Stimulated activated memory B cell treated with anti-CD40 and anti-IgM and Interleukin-4, amounts not matched to agents 10 μg/mL and 1 μg/mL and 100 μg/mL, for 72 hours (primary cell): ENCODE results near the gene ADGRA1.

Experiments
- ATAC-seq: fragments of 150-1000 bp; cut with Tn5 transposase; 2 replicates; pipeline ENCODE4 v1.10.0; 2021
- H3K27ac Mint-ChIP-seq: one replicate; pipeline ENCODE4 v1.8.0; 2022; ENCODE audit warnings: mild to moderate bottlenecking, mixed read lengths
- H3K27me3 Mint-ChIP-seq: one replicate; pipeline ENCODE4 v1.8.0; 2022; ENCODE audit warnings: mixed read lengths
- H3K36me3 Mint-ChIP-seq: one replicate; pipeline ENCODE4 v1.8.0; 2022; ENCODE audit warnings: mixed read lengths
- H3K4me1 Mint-ChIP-seq: one replicate; pipeline ENCODE4 v1.8.0; 2022; ENCODE audit warnings: mixed read lengths
- H3K4me3 Mint-ChIP-seq: one replicate; pipeline ENCODE4 v1.8.0; 2022; ENCODE audit warnings: mild to moderate bottlenecking, moderate library complexity, mixed read lengths
- H3K9me3 Mint-ChIP-seq: one replicate; pipeline ENCODE4 v1.8.0; 2022; ENCODE audit warnings: mixed read lengths

ADGRA1 gene

DNA sequence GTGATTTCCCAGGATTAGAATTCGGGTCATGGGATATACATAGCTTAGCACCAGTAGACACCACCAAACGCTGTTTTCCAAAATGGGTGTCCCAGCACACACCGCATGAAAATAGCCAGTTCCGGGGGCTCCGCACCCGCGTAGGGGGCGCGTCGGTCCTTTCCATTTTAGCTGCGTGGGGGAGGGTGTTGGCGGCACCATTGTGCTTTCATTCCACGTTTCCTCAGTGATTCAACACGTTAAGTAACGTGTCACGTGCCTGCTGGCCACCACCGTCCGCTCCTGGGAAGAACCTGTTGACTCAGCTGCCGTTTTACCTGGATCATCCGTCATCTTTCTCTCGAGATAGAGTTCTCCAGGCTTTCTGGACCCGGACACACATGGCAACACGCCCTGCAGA is 25.6 kb upstream of the ADGRA1 start:
- H3K27me3 Mint-ChIP-seq, result peaks cover 16% of the 10 kb centered on the region
- no peak for ATAC-seq
- peaks cover 5% of the 10 kb centered on the region for H3K9me3 Mint-ChIP-seq
- no peak overlapping the region for H3K4me3 Mint-ChIP-seq
- peaks cover 6% of the 10 kb centered on the region for H3K4me1 Mint-ChIP-seq
- H3K27ac Mint-ChIP-seq, result no peak overlapping the region
- no peaks in the 10 kb centered on the region for H3K36me3 Mint-ChIP-seq

DNA sequence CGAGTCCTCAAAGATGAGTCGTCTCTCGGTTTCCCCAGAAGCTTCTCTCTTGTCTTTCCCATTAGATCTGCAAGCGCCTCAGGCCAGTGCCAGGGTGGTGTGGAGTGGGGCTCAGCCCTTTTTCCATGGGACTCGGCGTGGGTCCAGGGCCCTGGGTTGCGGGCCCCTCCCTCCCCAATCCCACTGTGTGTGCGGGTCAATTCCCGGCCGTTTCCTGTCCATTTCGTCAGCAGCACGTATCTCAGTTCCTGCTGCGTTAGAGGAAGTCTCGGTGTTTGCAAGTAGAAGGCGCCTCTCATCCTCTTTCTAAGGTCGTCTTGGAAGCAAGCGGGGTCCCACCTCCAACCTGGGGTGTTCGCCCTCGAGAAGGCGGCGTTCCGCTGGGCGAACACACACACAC is 25.1 kb upstream of the ADGRA1 start:
- H3K27ac Mint-ChIP-seq, result no peak overlapping the region
- ATAC-seq, result no peak
- H3K9me3 Mint-ChIP-seq, result peaks cover 3% of the 10 kb centered on the region
- H3K4me3 Mint-ChIP-seq, result no peak overlapping the region
- no peaks in the 10 kb centered on the region for H3K36me3 Mint-ChIP-seq
- peaks cover 6% of the 10 kb centered on the region for H3K4me1 Mint-ChIP-seq
- peaks cover 16% of the 10 kb centered on the region for H3K27me3 Mint-ChIP-seq

GRCh38 chr10:133067149-133068105 is 20.3 kb upstream of the ADGRA1 start:
- Mint-ChIP-seq H3K27ac (no peak overlapping the region), H3K36me3 (no peaks in the 10 kb centered on the region), H3K4me1 (no peaks in the 10 kb centered on the region), H3K27me3 (peaks cover 8% of the 10 kb centered on the region), H3K9me3 (peaks cover 3% of the 10 kb centered on the region), H3K4me3 (no peak overlapping the region)
- no peak for ATAC-seq

DNA sequence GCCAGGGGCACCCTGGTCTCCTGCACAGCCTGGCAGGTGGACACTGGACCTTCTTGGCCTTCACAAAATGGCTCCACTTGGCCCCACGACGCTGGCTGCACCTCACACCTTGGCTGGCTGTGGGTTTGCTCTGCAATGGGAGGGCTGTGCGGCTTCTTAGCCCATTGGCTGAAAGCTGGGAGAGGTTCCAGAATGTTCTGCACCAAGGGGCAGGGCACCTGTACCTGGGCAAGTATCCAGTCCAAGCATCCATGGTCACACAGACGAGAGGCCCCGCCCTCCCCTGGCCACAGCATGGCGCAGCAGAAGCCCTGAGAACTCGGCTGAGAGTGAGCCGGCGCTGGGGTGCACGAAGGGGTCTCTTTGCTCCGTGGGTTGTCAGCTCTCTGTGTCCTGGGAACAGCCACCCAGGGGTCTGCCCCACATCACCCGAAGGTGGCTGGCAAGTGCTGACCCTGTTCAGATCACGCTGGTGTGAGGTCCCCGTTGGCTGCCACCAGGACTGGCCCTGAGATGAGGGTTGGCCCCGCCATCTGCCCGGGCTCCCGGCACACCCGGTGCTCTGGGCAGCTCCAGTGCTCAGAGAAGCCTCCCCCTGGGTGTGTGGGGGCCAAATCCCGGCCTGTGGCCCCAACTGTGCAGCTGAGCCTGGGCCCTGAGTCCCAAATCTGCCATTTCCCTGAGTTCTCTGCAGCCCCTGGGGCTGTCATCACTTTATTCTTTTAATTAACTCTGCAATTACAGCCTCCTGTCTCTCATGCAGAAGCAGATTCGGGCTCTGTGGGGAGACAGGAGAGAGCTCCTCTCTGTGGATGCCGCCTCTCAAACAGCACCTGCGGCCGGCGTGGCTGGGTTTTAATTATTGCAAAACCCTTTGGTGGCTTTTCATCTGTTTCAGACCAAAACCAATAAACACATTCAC is 19.4 kb upstream of the ADGRA1 start:
- H3K9me3 Mint-ChIP-seq, result no peaks in the 10 kb centered on the region
- H3K4me3 Mint-ChIP-seq, result no peak overlapping the region
- no peak overlapping the region for H3K27ac Mint-ChIP-seq
- H3K27me3 Mint-ChIP-seq, result peaks cover 8% of the 10 kb centered on the region
- no peaks in the 10 kb centered on the region for H3K36me3 Mint-ChIP-seq
- H3K4me1 Mint-ChIP-seq, result no peaks in the 10 kb centered on the region
- no peak for ATAC-seq

DNA sequence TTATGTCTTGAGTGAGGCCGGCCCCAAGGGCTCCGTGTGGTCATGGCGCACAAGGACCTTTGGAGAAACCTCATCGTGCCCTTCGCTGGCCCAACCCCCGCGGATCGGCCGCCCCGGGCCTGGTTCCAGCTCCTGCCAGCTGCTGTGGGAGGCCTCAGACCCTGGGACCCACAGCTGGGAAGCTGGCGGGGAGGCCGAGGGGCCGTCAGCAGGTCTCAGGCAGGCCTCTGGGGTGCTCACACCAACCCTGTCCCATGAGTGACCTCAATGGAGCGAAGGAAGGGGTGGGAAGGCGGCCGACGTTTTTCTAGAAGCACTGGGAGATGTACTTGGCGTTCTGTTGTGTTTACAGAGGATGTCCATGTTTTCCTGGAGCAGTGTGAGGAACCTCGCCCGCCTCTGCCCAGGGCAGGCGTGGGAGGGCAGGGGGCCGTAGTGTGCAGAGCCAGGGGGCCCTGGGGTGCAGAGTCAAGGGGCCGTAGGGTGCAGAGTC is 18.6 kb upstream of the ADGRA1 start:
- no peak for ATAC-seq
- H3K27me3 Mint-ChIP-seq, result peaks cover 11% of the 10 kb centered on the region
- no peaks in the 10 kb centered on the region for H3K4me1 Mint-ChIP-seq
- no peak overlapping the region for H3K4me3 Mint-ChIP-seq
- no peaks in the 10 kb centered on the region for H3K9me3 Mint-ChIP-seq
- H3K36me3 Mint-ChIP-seq, result no peaks in the 10 kb centered on the region
- H3K27ac Mint-ChIP-seq, result no peak overlapping the region

GRCh38 chr10:133070405-133070804 is 17.3 kb upstream of the ADGRA1 start:
- no peak for ATAC-seq
- peaks cover 24% of the 10 kb centered on the region for H3K27me3 Mint-ChIP-seq
- no peaks in the 10 kb centered on the region for H3K36me3 Mint-ChIP-seq
- H3K4me3 Mint-ChIP-seq, result no peak overlapping the region
- H3K4me1 Mint-ChIP-seq, result no peaks in the 10 kb centered on the region
- H3K27ac Mint-ChIP-seq, result no peak overlapping the region
- no peaks in the 10 kb centered on the region for H3K9me3 Mint-ChIP-seq

DNA sequence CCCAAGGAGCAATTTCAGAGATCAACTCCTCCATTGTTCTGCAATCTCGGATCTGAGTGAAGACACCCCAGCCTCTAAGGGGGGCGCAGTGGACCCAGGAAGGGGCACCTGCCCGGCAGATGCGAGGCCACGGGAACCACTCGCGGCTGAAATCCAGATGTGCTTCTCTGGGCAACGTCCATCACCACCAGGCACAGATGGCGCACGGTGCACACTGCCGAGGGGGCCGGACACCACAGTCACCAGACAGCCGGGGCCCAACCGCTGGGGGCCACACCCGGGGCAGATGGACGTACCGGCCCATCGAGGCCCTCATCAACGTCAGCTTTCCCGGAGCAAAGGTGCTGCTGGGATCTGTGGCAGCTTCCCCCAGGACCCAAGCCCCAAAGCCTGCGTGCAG is 16.9 kb upstream of the ADGRA1 start:
- no peak for ATAC-seq
- peaks cover 27% of the 10 kb centered on the region for H3K27me3 Mint-ChIP-seq
- H3K4me1 Mint-ChIP-seq, result no peaks in the 10 kb centered on the region

DNA sequence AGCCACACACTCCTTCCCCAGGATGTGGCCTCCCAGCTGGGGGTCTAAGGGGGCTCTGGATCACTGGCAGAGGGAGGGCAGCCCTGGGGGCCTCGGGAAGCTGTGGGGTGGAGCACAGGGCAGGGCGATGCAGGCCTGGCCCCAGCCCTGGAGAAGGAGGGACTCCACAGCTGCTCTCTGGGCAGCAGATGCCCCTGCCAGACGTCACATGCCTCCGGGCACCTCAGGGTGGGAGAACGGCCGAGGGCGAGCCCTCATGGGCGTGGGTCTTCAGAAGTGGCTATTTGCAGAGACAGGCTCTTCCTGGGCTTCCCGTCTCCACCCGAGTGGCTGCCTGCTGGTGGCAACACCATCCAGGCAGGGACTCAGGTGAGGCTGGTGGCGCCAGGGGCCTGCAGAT is 16.0 kb upstream of the ADGRA1 start:
- H3K4me3 Mint-ChIP-seq, result no peak overlapping the region
- no peak overlapping the region for H3K27ac Mint-ChIP-seq

More for the DNA sequence above, 16.9 kb upstream of the ADGRA1 start:
- H3K36me3 Mint-ChIP-seq, result no peaks in the 10 kb centered on the region
- no peak overlapping the region for H3K27ac Mint-ChIP-seq
- no peaks in the 10 kb centered on the region for H3K9me3 Mint-ChIP-seq
- H3K4me3 Mint-ChIP-seq, result no peak overlapping the region

GRCh38 chr10:133072196-133072595 is 15.5 kb upstream of the ADGRA1 start:
- H3K36me3 Mint-ChIP-seq, result no peaks in the 10 kb centered on the region
- H3K9me3 Mint-ChIP-seq, result no peaks in the 10 kb centered on the region
- H3K27me3 Mint-ChIP-seq, result peaks cover 27% of the 10 kb centered on the region
- no peak overlapping the region for H3K4me3 Mint-ChIP-seq
- no peaks in the 10 kb centered on the region for H3K4me1 Mint-ChIP-seq
- H3K27ac Mint-ChIP-seq, result no peak overlapping the region
- no peak for ATAC-seq

More for the DNA sequence above, 16.0 kb upstream of the ADGRA1 start:
- ATAC-seq, result no peak
- no peaks in the 10 kb centered on the region for H3K9me3 Mint-ChIP-seq
- H3K36me3 Mint-ChIP-seq, result no peaks in the 10 kb centered on the region
- H3K4me1 Mint-ChIP-seq, result no peaks in the 10 kb centered on the region
- peaks cover 27% of the 10 kb centered on the region for H3K27me3 Mint-ChIP-seq

- Mint-ChIP-seq H3K27me3 (peaks cover 27% of the 10 kb centered on the region), H3K4me3 (no peak overlapping the region), H3K9me3 (no peaks in the 10 kb centered on the region), H3K4me1 (no peaks in the 10 kb centered on the region), H3K36me3 (no peaks in the 10 kb centered on the region), H3K27ac (no peak overlapping the region)
- ATAC-seq, result no peak
Measured at GRCh38 chr10:133072720-133073390, 14.9 kb upstream of the ADGRA1 start.

GRCh38 chr10:133075346-133076137 is 12.2 kb upstream of the ADGRA1 start:
- no peaks in the 10 kb centered on the region for H3K4me1 Mint-ChIP-seq
- no peak overlapping the region for H3K4me3 Mint-ChIP-seq

GRCh38 chr10:133076274-133077038 is 11.3 kb upstream of the ADGRA1 start:
- Mint-ChIP-seq H3K4me3 (no peak overlapping the region), H3K36me3 (no peaks in the 10 kb centered on the region), H3K4me1 (no peaks in the 10 kb centered on the region), H3K9me3 (no peaks in the 10 kb centered on the region), H3K27me3 (peaks cover 22% of the 10 kb centered on the region), H3K27ac (no peak overlapping the region)
- no peak for ATAC-seq

More at GRCh38 chr10:133075346-133076137, 12.2 kb upstream of the ADGRA1 start:
- Mint-ChIP-seq H3K9me3 (no peaks in the 10 kb centered on the region), H3K27me3 (peaks cover 27% of the 10 kb centered on the region), H3K36me3 (no peaks in the 10 kb centered on the region), H3K27ac (no peak overlapping the region)
- ATAC-seq, result no peak

DNA sequence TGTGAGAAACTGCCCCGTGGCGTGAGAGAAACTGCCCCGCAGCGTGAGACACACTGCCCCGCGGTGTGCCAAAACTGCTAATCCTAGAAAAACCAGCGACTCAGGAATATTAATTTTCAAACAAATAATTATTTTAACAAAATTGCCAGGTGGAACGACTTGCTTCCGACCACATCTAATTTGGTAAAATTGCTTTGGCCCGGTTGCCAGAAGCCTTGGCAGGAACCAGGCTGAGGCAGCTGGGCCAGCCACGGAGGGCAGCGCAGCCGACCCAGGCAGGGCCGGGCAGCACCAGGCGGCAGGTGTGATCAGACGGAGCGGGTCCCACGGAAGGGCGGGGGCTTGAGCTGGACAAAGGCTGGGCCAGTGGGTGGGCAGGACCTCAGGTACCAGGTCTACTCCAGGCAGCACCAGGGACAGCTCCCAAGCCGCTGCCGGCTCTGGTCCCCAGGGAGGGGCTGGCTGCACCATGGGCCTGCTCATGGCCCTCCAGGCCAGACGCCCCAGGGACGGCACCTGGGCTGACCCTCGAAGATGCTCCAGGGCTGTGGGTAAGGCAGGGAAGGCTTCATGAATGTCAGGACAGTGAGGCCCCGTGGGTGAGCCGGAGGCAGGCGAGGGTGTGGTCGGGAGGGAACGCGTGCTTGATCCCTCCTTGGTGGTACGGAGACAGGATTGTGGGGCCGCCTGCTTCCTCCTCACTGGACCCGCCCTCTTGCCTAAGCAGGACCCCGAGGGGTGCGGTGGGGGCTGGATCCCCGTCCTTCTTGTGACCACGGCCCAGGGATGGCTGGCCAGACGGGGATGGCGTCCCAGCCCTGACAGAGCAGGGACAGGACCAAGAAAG is 7.7 kb upstream of the ADGRA1 start:
- no peaks in the 10 kb centered on the region for H3K36me3 Mint-ChIP-seq
- no peaks in the 10 kb centered on the region for H3K4me1 Mint-ChIP-seq
- H3K27me3 Mint-ChIP-seq, result peaks cover 24% of the 10 kb centered on the region
- H3K27ac Mint-ChIP-seq, result no peak overlapping the region
- no peaks in the 10 kb centered on the region for H3K9me3 Mint-ChIP-seq
- no peak overlapping the region for H3K4me3 Mint-ChIP-seq
- ATAC-seq, result no peak
